HG02759 (cell line): ENCODE measurements around the gene ZNF330.
"Not testable (repeated sequence)": the region's sequence is repeated elsewhere in the genome, so short reads cannot be mapped to it uniquely, and the experiment has no call there.

Experiments used
- ATAC-seq: cut with Tn5 transposase; IDR thresholded peaks from one replicate; pipeline ENCODE4 v1.9.1; 2021; ENCODE audit warnings: mild to moderate bottlenecking, moderate library complexity; ENCODE audit not compliant: unreplicated experiment

ZNF330 gene

DNA sequence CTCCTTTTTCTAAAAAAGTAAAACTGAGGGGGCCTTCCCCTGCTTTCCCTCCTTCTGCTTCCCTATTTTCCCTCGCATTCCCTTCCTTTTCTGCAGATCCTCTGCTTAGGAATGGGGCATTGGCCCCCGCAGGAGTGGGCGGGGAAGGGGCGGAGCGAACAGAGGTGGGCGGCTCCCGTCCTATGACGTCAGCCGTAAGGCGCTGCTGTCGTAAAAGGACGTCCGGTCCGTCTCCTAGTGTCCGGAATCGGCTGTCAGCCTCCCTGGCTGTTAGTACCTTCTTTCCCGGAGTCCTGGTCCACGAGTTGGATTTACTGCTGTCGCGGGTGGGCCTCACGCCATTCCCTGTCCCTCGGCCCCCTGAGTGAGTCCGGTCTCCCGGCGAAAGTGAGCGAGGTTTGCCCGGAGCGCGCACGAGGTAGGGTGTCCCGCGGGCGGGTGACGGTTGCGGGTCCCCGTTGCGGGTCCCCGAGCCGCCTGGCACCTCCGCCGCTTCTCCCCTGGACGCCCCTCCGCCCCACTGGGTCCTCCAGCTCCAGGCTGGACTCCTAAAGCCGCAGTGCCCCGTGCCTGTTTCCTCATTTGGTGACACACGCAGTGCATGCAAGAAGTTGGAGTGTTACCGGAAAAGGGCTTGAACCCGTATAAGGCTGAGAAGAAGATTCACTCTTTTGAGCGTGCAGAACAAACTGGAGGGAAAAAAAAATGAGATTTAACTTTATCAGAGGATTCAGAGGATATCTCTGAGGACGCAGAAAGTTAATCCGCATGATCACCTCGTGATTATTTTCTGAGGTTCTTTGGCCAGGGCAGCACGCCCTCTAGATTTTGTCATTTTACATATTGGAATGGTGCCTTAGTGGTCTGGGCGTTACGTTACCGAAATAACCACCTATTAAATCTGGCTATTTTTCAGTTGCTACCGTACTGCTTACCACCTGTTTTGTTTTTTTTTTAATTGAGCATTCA, at the start of gene ZNF330:
TSS of gene ZNF330 (plus strand) at position 205 of the 969 bp plus-strand sequence. CDS start 1,477 bp downstream, outside the sequence.
- ATAC-seq, result peak; percentile 91

DNA sequence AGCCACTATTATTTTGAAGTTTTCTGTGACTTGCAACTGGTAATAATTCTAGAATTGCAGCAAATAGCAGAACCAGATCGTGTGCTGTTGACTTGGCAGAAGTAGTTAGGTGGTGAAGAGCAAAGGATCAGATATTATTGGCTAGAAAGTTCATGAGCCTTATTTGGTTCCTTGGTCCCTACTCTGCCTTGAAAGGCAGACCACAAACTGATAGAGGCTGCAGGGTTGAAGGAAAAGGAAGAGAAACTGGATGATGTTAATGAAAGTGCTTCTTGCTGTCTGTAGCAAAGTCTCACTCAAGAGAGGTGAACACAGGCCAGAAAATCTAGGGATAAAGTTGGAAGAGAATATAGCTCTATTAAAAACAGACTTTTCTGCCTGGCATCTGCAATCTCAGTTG, 46.2 kb upstream of the ZNF330 start:
- no peak for ATAC-seq

- ATAC-seq, result no peak
Measured at GRCh38 chr4:141177171-141177570, 43.5 kb upstream of the ZNF330 start.

DNA sequence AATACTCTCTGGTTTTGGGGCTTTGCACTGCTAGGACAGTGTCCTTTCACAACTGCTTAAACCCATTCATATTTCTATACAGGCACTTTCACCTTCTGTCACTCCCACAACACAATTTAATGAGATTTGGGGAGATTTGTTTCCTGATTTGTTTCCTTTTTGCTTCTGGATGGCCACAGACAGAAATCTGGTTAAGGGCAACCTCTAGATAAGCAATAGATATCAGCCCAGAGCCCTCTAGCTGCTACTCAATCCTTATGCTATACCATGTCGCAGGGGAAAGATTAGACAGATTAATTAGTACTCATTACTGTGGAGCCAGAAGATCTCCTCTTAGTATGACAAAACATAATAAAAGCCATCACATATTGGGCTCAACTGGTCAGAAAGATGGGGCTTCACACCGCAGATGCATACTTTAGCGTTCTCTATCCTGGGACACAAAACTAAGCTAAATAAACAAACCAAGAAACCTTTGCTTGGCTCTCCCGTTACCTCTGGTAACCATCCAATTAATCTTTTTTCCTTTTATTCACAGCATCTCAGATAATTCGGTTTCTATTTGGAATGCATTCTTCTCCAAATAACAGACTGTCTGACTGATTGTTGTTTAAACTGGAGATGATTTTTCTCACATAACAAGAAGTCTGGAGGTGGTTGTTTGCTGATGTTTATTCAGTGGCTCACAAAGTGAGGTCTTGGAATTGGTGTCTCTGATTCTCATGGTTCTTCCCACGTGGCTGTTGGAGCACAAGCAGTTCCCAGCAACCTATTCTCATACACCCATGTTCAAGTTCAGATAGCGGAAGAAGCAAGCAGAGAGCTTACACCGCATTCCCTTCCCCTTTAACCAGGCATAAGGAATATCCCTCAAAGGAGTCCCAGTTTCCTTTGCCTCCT, 41.0 kb upstream of the ZNF330 start:
- no peak for ATAC-seq

DNA sequence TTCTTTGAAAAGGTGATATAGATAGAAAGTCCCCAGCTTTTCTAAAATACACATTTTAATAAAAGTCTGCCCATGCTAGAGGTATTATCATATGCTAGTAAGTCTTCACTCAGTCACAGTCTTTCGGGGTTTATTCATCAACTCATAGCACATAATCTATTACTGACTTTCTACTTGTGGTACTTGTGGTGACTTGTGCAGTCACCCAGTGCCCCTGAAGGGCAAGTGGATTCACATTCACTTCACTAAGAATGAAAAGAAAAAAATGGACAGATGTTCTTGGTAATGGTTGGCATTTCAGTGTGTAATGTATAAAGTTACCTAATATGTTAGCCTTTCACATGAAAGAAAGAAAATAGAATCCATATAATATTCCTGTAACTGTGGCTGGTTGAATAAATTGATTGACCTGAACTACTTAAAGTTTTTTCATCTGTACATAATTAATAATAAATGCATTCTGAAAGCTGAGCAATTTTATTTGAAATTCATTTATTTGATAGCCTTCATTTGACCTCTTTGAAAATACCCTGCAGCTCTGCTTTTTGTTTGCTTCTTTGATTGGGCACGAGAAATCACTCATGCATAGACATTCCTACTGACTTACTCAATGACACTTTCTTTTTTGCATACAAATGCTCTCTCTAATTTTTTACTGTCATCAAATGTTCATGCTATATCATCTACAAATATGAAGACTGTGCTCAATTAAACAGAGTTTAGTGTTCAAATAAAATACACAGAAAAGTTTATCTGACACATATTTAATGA, 39.5 kb upstream of the ZNF330 start:
- no peak for ATAC-seq

GRCh38 chr4:141183491-141183890, 37.2 kb upstream of the ZNF330 start:
- not testable (repeated sequence) for ATAC-seq

DNA sequence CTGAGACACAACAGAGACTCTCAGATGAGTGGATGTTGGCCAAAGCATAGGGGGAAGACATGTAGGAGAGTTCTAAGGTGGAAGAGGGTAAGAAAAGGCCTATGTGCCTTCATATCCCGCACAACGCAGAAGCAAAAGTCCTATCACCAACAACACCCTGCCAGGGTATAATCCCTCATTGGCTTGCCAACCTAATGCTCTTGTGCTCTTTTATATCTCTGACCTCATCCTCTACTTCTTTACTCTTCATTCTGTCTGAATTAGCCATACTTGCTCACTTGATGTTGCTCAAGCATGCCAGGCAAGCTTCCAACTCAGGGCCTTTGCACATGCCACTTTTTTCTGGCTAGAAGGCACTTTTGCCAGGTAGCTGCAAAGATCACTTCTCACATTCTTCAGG, 28.1 kb upstream of the ZNF330 start:
- ATAC-seq, result no peak

- ATAC-seq, result no peak
Measured at GRCh38 chr4:141193516-141194034, 27.1 kb upstream of the ZNF330 start.

DNA sequence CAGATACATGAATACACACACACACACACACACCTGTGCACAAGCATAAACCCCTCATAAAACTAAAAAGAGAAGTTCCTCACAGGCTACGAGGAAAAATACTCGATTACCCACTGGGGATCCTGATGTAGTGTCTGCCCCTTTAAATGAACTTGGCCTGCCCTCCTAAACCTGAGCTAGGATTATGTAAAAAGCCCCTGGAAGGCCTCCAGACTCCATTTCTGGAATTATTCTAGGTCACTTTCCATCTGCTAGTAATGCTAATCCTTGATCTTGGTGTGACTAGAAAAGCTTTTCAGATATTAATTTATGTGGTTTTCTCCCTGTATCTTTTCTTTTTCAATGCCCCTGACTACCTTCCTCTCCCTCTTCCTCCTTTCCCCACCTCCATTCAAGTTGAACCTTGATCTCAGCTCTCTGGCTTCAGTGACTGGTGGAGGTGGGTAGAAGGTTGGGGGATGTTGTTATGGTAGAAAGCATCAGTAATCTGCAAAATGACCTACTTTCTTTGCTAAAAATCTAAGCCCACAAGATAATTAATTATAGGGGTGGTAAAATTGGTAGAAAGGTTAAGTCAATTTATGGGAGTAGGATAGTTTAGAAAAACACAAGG, 25.5 kb upstream of the ZNF330 start:
- no peak for ATAC-seq

DNA sequence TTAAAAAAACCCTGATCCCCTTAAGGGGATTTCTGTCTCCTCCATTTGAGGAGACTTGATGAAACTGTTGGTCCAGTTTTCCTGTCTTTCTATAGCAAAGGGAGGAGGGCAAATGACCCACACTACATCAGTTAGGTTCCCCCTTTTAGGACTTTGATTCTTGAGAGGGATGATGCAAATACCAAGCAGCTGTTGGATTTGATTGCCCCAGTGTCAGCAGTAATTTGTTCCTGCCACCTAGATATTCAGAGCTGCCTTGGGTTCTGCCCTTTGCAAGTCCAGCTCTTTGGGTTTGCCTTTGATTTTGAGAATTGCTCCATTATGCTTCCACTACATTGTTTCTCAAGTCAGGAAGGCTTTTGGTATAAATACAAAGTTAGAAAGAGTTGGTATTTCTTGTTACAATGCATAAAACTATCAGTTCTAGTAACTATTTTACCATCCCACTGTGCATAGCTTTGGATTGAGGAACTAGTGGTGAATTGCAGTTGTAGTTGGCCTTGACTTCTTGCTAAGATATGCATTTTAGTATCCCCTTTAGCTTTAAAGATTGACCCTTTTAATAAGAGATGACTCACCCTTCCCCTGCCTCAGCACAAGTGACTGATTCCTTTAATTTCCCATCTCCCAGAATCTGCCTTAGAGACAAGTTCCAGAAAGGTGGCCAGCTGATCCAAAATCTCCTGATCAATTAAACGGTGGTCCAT, 24.3 kb upstream of the ZNF330 start:
- ATAC-seq, result no peak

DNA sequence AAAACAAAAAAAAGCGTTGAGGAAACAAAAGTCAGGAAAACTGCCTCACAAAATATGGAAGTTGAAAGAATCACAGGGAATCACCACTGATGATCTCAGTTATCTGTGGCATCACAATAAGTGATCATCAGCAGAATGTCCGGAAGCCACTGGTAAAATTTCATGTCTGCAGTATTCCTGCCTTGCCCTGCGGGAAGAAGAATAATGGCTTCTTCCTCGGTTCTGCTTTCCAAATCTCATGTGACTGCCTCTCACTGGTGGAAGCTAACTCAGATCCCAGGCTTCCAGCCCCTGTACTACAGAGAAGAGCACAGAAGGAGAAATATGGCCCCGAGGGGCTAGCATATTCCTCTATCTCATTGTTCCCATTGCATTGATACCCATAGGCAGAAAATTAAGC, 12.7 kb upstream of the ZNF330 start:
- no peak for ATAC-seq

GRCh38 chr4:141210168-141210567, 10.5 kb upstream of the ZNF330 start:
- ATAC-seq, result no peak

- ATAC-seq, result no peak
Measured at GRCh38 chr4:141213550-141213991, 7.1 kb upstream of the ZNF330 start.

DNA sequence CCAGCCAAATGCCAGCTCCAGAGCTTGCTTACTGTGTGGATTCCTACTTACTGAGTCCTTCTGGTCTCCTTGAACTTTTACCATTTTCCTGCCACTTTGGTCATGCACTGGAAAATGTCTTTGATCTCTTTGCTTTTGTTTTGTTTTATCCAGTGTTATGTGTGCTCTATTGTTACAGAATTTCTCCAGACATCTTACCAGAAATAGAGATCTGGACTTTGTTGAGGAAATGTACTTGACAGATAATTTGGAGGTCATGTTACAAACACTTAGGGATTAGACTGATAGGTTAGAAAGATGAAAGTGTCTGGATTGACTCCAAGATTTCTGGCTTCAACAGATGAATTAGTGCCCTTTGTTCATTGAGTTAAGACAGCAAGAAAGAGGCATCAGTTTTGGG, 5.7 kb upstream of the ZNF330 start:
- no peak for ATAC-seq

DNA sequence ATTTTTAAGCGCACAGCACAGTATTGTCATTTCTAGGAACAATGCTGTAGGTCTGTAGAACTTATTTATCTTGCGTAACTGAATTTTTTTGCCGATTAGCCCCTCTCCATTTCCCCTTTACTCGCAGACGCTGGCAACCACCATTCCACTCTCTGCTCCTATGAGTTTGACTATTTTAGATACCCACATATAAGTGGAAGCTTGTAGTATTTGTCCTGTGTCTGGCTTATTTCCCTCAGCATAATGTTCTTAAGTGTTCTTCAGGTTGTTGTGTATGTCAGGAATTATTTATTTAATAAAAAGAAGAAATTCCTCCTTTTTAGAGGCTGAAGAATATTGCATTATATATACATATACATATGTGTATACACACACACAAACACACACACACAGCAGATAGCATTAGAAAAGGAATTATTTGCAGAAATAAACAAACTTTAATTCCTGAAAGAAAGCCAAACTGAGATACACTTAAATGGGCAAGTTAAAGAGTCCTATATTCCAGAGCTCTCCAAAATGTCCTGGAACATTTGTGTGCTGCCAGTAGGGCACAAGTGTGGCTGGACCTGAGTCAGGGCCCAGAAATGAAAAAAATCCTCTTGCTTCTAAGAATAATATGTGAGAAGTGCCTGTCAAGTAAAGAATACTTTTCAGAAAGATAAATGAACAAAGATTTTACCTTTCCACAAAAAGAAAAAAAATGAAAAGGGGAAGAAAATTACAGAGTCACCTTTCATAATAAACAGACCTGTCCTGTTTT, 4.5 kb upstream of the ZNF330 start:
- no peak for ATAC-seq

- ATAC-seq, result peak; percentile 17
Measured at GRCh38 chr4:141220271-141220670, 424 bp upstream of the ZNF330 start.

- no peak for ATAC-seq
Measured at GRCh38 chr4:141223418-141223817, 2.7 kb downstream of the ZNF330 start.

GRCh38 chr4:141227280-141227679, 6.6 kb downstream of the ZNF330 start:
- ATAC-seq, result not testable (repeated sequence)
